Measurements from ENCODE around the gene GFAP.

- TF ChIP-seq CTCF (IDR thresholded peaks at IDR 0.05) (no peak), POLR2A (IDR thresholded peaks at IDR 0.05) (no peak)
These were observed 50.5 kb downstream of the GFAP start for GRCh38 chr17:44864831-44865230.
